HepG2 (cell line): ENCODE results near the gene ATG13. TPM values are rescaled to one million over a fixed set of nuclear protein-coding genes. Genes with fewer than 3 reads are reported as not detected.

ENCODE experiments used
- CEBPZ ChIP-seq: IDR thresholded peaks from 2 replicates; pipeline ENCODE4 v1.6.1; 2012; ENCODE audit warnings: low read length, improper control_type of control experiment
- CHCHD3 ChIP-seq: sonication (generic); formaldehyde crosslinking; IDR thresholded peaks from 2 replicates; pipeline ENCODE4 v1.8.0; 2022; ENCODE audit warnings: mild to moderate bottlenecking, missing genetic modification reagents, moderate library complexity
- FOXO1 ChIP-seq: sonication (generic); formaldehyde crosslinking; IDR thresholded peaks from 2 replicates; pipeline ENCODE4 v1.4.0; 2020; ENCODE audit warnings: missing genetic modification reagents
- HINFP ChIP-seq: sonication (generic); formaldehyde crosslinking; IDR thresholded peaks from 2 replicates; pipeline ENCODE4 v1.4.0; 2020; ENCODE audit warnings: low read depth, mild to moderate bottlenecking, missing genetic modification reagents
- HOMEZ ChIP-seq: IDR thresholded peaks from 2 replicates; pipeline ENCODE4 v1.6.1; 2016; ENCODE audit warnings: low read depth
- SPEN ChIP-seq: sonication (generic); formaldehyde crosslinking; IDR thresholded peaks from 2 replicates; pipeline ENCODE4 v1.5.1; 2020; ENCODE audit warnings: low read depth, mild to moderate bottlenecking, missing genetic modification reagents
- SRSF9 ChIP-seq: fragments of 200-400 bp; formaldehyde crosslinking; IDR thresholded peaks from 2 replicates; pipeline ENCODE4 v1.6.1; 2018; ENCODE audit warnings: borderline replicate concordance, mild to moderate bottlenecking, low read depth, low read length; ENCODE audit not compliant: insufficient read depth, poor library complexity, severe bottlenecking
- ZNF232 ChIP-seq: sonication (generic); formaldehyde crosslinking; IDR thresholded peaks from 2 replicates; pipeline ENCODE4 v1.4.0; 2020; ENCODE audit warnings: missing genetic modification reagents, borderline replicate concordance
- ZNF33A ChIP-seq: sonication (generic); formaldehyde crosslinking; IDR thresholded peaks from 2 replicates; pipeline ENCODE4 v1.5.1; 2020; ENCODE audit warnings: missing genetic modification reagents, mild to moderate bottlenecking, moderate library complexity, borderline replicate concordance
- ZNF570 ChIP-seq: sonication (generic); formaldehyde crosslinking; IDR thresholded peaks from 2 replicates; pipeline ENCODE4 v1.4.0; 2020; ENCODE audit warnings: mild to moderate bottlenecking, missing genetic modification reagents, borderline replicate concordance
- ZNF703 ChIP-seq: sonication (generic); formaldehyde crosslinking; IDR thresholded peaks from 2 replicates; pipeline ENCODE4 v1.5.1; 2020; ENCODE audit warnings: missing genetic modification reagents, mild to moderate bottlenecking, moderate library complexity, borderline replicate concordance
- ZNF746 ChIP-seq: sonication (generic); formaldehyde crosslinking; IDR thresholded peaks from 2 replicates; pipeline ENCODE4 v1.8.0; 2022; ENCODE audit warnings: mild to moderate bottlenecking, missing genetic modification reagents
- ZNF788 ChIP-seq: sonication (generic); formaldehyde crosslinking; IDR thresholded peaks from 2 replicates; pipeline ENCODE4 v1.5.0; 2020; ENCODE audit warnings: mild to moderate bottlenecking, missing genetic modification reagents, borderline replicate concordance
- ZNF878 ChIP-seq: sonication (generic); formaldehyde crosslinking; IDR thresholded peaks from 2 replicates; pipeline ENCODE4 v1.8.1; 2023; ENCODE audit warnings: mild to moderate bottlenecking, missing genetic modification reagents, moderate library complexity
- ZNF883 ChIP-seq: sonication (generic); formaldehyde crosslinking; IDR thresholded peaks from 2 replicates; pipeline ENCODE4 v1.5.1; 2020; ENCODE audit warnings: mild to moderate bottlenecking, missing genetic modification reagents; ENCODE audit errors: not compliant biosample characterization
- ZSCAN31 ChIP-seq: sonication (generic); formaldehyde crosslinking; IDR thresholded peaks from 2 replicates; pipeline ENCODE4 v1.5.0; 2020; ENCODE audit warnings: low read depth, mild to moderate bottlenecking, missing genetic modification reagents
- polyA plus RNA-seq, 8 experiments: library from polyadenylated mRNA; depleted of rRNA in 3 of 8; stranded (reverse) in 7 of 8; unstranded in 1 of 8; fragments of >200 nt; fragmentation: Illumina TruSeq in 4 of 8; extraction: Trizol in 4 of 8; gene quantifications; 2 replicates each; pipeline versions ENCODE4 v1.2.1 to v1.2.3, GENCODE V29; 2011 to 2016; ENCODE audit warnings: low read depth in 4 of 8, missing spikeins in 1 of 8, mixed read lengths in 1 of 8; ENCODE audit not compliant: insufficient read depth in 1 of 8
- total RNA-seq, 5 experiments: library from RNA; depleted of rRNA; stranded (reverse); fragments of >200 nt; fragmentation: Illumina TruSeq; extraction: Trizol; gene quantifications; 2 replicates each; pipeline ENCODE4 v1.2.3, GENCODE V29; 2016; ENCODE audit warnings: low read depth in 1 of 5
- TF ChIP-seq, protein P1 (sequence below): sonication (generic); formaldehyde crosslinking; IDR thresholded peaks from 2 replicates; pipeline ENCODE4 v1.4.0; 2020; ENCODE audit warnings: missing genetic modification reagents
- TF ChIP-seq, protein P2 (sequence below): sonication (generic); formaldehyde crosslinking; IDR thresholded peaks from 2 replicates; pipeline ENCODE4 v1.4.0; 2020; ENCODE audit warnings: mild to moderate bottlenecking, missing genetic modification reagents

ATG13 gene
- total and polyA plus RNA-seq, 2 of the 13 experiments (the other 11 are each of a cell fraction or from before 2014, with no cell fraction given): 55.0 to 77.3 TPM

DNA sequence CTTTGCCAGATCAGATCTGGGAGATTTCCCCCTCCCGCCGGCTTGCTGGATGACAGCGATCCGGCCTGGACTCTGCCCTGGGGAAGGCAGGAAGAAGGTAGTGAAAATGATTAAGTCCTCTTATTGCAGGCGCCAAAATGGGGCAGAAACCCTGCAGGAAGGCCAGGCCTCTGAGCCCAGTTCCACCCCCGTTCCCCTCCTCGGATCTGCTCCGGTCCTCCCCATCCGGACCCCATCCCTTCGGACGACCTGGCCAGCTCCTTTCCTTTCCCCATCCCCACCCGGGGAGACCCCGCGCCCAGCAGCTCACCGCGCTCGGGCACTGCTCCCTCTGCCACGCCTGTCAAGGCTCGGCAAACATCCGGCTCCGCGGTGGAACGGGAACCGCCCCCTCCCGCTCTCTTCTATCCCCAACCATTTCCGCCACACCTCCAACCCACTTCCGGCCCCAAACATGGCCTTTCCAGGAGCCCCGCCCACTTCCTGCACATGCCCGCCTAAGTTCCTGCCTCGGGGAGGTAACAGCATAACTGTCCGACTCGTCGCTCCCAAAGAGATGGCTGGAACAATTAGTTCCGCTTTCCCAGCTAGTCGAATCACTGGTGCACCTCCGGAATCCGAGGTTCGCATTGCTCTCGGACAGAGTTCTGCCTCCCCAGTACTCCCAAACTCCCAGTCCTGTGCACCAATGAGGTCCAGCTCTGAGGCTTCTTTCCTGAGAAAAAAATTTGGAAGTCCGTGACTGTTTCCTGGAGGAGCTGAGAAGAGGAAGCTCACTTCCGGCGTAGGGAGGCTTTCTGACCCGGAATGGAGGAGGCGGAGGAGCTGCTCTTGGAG lies 83.1 kb downstream of the ATG13 start, which contains the start of the genes ARHGAP1 and ZNF408 (continued):
- TF ChIP-seq HINFP (CRISPR knock-in tag): no peak
- TF ChIP-seq ZNF703 (CRISPR knock-in tag): no peak
- no peak for TF ChIP-seq ZNF883 (CRISPR knock-in tag)
- no peak for TF ChIP-seq ZNF570 (CRISPR knock-in tag)
- 0 out of 2 replicates have a peak, but pooled peaks have one; percentile 67 for TF ChIP-seq CHCHD3
- peak; percentile 56; the same call in 1 of the 2 replicates for TF ChIP-seq HOMEZ (CRISPR knock-in tag)
- TF ChIP-seq ZNF746 (CRISPR knock-in tag): peak; percentile 50; the same call in 1 of the 2 replicates
- TF ChIP-seq ZNF33A (CRISPR knock-in tag): peak; percentile 68; the same call in 1 of the 2 replicates
- TF ChIP-seq ZNF788 (CRISPR knock-in tag): peak; percentile 95
- TF ChIP-seq ZNF232 (CRISPR knock-in tag): no peak
- no peak for TF ChIP-seq SRSF9
- no peak for TF ChIP-seq CEBPZ
- TF ChIP-seq ZNF878 (CRISPR knock-in tag): no peak
- TF ChIP-seq SPEN (CRISPR knock-in tag): peak; percentile 84
- TF ChIP-seq ZSCAN31: peak; percentile 57
- TF ChIP-seq FOXO1 (CRISPR knock-in tag): no peak; the same call in 1 of the 2 replicates
- TF ChIP-seq, protein P1, sequence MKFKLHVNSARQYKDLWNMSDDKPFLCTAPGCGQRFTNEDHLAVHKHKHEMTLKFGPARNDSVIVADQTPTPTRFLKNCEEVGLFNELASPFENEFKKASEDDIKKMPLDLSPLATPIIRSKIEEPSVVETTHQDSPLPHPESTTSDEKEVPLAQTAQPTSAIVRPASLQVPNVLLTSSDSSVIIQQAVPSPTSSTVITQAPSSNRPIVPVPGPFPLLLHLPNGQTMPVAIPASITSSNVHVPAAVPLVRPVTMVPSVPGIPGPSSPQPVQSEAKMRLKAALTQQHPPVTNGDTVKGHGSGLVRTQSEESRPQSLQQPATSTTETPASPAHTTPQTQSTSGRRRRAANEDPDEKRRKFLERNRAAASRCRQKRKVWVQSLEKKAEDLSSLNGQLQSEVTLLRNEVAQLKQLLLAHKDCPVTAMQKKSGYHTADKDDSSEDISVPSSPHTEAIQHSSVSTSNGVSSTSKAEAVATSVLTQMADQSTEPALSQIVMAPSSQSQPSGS: peak; percentile 59; the same call in 1 of the 2 replicates
- TF ChIP-seq, protein P2, sequence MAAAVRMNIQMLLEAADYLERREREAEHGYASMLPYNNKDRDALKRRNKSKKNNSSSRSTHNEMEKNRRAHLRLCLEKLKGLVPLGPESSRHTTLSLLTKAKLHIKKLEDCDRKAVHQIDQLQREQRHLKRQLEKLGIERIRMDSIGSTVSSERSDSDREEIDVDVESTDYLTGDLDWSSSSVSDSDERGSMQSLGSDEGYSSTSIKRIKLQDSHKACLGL (CRISPR knock-in tag): 0 out of 2 replicates have a peak, but pooled peaks have one; percentile 36
